COLO829 (cell line): ENCODE measurements around the gene CYGB.

Experiments used
- DNase-seq: peaks from one replicate; pipeline ENCODE4 v3.0.0; 2012; ENCODE audit warnings: low spot score

CYGB gene

GRCh38 chr17:76550712-76551615, 13.5 kb upstream of the CYGB start:
- DNase-seq: no peak

DNA sequence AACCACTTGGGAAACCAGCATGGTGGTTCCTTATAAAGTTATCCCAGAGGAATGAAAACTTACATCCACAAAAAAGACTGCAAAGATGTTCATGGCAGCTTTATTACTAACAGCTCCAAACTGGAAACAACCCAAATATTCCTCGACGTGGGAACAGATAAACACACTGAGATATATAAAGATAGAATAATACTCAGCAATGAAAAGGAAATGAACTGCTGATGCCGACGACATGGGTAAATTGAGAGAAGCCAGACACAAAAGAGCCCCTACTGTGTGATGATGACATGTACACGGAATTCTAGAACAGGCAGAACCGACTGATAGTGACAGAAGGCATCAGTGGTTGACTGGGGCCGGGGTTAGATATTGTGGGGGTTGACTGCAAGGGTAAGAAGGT, 12.0 kb upstream of the CYGB start:
- no peak for DNase-seq

- no peak for DNase-seq
Observed at GRCh38 chr17:76549215-76549518, 11.7 kb upstream of the CYGB start.

GRCh38 chr17:76548378-76549214, 11.1 kb upstream of the CYGB start:
- DNase-seq: no peak

GRCh38 chr17:76547642-76548202, 10.2 kb upstream of the CYGB start:
- DNase-seq: no peak

DNA sequence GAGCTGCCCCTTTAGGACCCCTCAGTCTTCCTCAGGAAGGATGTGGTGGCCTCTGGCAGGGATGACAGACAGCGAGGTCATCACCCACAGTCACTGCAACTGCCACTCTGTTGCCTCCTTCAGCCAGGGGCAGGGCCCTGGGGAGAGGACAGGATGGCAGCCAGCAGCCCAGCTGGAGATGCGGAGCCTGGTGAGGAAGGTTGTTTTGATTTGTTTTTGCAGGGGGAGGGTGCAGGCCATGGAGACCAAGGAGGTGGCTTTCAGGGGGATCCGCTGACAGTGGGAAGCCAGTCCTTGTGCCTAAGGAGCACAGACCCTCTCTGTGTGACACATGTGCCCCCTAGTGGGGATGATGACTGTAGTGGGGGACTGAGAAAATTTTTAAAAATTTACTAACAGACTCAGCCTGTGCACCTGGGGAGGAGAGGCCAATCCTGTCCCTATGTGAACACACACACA, 9.7 kb upstream of the CYGB start:
- DNase-seq: no peak

GRCh38 chr17:76546556-76547182, 9.2 kb upstream of the CYGB start:
- DNase-seq: peak; percentile 63

- DNase-seq: no peak
Observed at GRCh38 chr17:76545918-76546555, 8.5 kb upstream of the CYGB start.

GRCh38 chr17:76544546-76545365, 7.2 kb upstream of the CYGB start:
- DNase-seq: no peak

DNA sequence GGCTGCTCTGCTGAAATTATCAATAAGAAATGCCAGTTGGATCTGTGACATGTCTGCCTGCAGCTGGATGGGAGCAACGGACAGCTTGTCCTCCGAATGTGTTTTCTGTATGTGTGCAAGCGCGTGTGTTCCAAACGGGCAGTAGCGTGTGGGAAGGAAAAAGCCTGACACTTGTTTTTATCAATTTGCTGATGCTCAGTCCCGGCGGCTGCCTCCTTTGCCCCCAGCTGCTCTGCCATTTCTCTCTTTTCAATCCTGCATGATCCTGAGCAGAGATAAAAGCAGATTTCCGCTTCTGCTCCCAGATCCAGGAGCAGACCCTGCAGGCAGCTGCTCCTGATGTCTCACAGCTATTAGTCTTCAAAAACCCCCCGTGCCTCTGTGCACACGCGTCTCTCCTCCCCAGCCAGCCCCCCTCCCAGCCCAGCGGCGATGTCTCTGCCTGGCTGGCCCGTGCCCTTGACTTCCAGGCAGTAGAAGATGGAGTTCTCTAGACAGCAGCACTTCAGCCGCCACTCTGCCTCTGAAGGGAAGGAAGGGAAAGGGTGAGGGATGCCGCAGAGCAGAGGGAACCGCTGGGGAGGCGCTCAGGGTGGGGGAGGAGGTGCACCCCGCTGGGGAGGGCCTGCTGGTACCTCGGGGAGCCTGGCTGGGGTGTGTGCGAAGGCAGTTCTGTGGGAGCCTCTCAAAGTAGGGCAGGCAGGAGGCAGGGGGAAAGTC, 6.5 kb upstream of the CYGB start:
- no peak for DNase-seq

DNA sequence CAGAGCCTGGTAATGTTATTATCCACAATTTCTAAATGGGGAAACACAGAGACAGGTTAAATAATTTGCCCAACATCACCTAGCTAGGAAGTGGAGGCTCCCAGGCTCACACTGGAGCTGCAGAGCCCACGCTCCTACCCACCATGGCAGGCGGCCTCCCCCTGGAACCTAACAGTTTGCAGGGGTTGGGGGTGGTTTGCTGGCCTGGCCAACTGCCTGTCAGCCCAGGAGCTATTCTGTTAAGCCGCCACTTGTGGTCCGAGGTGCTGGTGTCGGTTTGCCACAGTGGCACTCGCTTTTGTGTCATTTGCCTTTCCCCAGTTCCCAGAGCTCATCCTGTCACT, 5.9 kb upstream of the CYGB start:
- DNase-seq: no peak

DNA sequence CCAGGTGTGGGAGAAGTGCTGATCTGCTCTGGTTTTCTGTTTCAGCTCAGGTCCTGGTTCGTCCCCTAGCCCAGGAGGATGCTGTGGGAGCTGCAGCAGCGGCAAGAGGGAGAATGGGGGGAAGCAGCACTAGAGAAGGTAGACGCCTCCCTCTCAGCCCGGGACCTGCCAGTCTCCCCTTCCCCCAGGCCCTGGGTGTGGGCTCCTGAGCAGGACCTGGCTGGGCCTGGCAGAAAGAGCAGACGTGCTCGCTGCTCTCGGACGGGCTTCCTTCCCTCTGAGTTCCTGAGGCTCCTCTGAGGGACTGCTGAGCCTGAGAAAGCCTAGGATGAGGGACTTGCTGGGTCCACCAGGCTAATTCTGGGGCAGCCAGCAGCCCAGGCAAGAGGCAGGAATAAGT, 5.5 kb upstream of the CYGB start:
- no peak for DNase-seq

GRCh38 chr17:76542566-76542971, 5.1 kb upstream of the CYGB start:
- DNase-seq: no peak

DNA sequence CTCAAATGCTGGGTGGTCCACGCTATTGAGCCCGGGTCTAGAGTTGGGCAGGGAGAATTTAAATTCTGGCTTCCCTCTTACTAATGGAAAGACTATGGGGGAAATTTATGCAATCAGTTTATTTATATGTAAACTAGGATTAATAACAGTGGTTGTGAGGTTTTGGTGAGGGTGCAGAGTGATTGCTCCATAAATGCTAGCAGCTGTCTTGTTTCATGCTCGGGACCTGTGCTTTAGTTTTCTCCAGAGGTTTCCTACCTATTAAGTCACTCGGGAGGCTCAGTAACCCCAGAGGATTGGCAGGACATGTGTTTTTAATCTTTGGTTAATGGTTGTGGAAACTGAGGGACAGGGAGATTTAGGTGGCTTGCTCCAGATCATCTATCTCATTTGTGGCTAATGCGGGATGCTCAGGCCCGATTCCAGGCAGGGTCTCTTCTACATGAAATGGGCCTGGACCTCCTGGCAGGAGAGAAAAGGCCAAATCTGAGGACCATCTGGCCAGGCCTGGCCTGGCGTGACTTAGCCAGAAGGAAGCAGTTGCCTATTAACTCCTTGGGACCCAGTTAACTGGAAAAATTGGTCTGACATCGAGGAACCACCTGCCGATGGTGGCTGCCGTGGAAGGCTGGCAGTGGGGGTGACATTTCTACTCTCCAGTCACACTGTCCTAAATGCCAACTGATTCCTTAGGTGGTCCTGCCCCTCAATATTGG, 4.4 kb upstream of the CYGB start:
- no peak for DNase-seq

- peak; percentile 88 for DNase-seq
Observed at GRCh38 chr17:76540381-76541300, 3.1 kb upstream of the CYGB start.

GRCh38 chr17:76539631-76540271, 2.2 kb upstream of the CYGB start, which contains the start of gene PRCD:
TSS of gene PRCD (plus strand) at chr17:76540044. CDS start at chr17:76540142, 98 bp downstream.
- DNase-seq: no peak

DNA sequence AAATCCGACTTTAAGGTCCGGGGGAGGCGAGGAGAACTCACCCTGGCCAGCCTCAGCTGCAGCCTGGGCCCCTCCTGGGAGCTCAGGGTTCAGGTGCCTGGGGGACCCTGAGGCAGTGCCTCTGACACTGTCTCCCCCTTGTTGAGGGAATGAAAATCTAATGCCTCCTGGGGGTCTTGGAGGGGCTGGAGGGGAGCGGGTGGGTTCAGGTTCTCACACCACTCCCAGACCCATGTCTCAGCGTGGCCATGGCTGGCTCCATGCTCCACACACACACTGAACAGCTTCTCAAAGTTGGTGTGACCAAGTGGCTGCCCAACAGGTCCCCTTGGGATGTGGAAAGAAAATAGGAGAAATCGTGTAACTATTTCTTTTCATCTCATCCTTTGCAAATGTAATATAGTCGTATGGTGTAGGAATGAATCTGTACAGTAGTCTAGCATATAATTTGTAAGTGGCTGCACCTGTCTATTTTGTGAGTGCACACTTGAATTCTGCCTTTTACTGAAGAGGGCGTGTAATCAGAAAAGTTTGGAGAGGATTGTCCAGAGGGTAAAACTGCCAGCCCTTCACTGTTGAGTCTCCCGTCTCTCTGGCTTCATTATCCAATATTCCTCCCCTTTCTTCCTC, 1.5 kb upstream of the CYGB start:
- DNase-seq: no peak
